ENCODE results near the gene MAP4K2.

DNA sequence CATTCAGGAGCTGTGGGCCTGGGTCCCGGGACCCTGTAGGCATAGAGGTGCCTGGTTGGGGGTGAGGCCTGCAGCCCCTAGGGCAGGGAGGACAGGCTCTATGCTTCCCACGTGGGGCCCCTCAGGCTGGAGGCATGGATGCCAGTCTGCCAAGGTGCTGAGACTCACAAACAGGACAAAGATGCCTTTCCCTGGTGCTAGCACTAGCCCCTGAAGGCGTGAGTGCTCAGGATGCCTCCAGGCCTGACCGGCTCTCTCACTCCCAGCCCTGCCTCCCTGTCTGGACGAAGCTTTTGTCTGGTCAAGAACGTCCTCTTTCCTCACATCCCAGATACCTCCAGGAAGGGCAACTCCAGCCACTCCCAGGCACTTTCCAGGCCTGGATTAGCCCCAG is 39.3 kb upstream of the MAP4K2 start:
- no peak for TF ChIP-seq EP300 (IDR thresholded peaks at IDR 0.05)
- TF ChIP-seq POLR2A (IDR thresholded peaks at IDR 0.05) = no peak
- TF ChIP-seq, protein P1, sequence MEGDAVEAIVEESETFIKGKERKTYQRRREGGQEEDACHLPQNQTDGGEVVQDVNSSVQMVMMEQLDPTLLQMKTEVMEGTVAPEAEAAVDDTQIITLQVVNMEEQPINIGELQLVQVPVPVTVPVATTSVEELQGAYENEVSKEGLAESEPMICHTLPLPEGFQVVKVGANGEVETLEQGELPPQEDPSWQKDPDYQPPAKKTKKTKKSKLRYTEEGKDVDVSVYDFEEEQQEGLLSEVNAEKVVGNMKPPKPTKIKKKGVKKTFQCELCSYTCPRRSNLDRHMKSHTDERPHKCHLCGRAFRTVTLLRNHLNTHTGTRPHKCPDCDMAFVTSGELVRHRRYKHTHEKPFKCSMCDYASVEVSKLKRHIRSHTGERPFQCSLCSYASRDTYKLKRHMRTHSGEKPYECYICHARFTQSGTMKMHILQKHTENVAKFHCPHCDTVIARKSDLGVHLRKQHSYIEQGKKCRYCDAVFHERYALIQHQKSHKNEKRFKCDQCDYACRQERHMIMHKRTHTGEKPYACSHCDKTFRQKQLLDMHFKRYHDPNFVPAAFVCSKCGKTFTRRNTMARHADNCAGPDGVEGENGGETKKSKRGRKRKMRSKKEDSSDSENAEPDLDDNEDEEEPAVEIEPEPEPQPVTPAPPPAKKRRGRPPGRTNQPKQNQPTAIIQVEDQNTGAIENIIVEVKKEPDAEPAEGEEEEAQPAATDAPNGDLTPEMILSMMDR (IDR thresholded peaks at IDR 0.05) = no peak

Measured in sigmoid colon (tissue), 4 donors.